ENCODE results near the gene GSK3B. TPM values are rescaled to one million over a fixed set of nuclear protein-coding genes. Genes with fewer than 3 reads are reported as not detected.

The GSK3B gene
- total and polyA plus RNA-seq, 2 donors from 2014 or later = 6.4 to 52.1 TPM

DNA sequence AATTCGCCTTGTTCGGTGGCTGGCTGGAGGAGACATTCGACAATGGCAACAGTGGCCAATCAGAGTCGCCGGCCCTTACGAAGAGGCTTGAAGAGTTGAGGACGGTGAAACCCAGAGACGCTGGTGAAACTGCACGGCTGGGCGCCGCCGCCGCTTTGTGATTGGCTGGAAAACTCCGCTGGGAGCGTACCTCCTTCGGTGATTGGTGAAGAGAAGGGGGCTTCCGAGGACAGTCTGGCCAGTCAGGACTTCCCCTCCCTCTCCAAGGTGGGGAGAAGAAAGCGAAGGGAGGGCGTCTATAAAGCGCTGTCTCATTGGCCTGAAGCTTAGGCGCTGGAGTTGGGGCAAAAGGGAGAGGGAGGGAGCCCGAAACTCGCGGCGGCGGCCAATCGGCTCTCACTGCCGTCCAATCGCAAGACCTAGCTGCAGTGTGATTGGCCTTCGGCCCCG is 554 bp upstream of the GSK3B start:
- peaks cover 0 to 5% (median 3%) of the 10 kb centered on the region in 3 donors for H3K4me1 ChIP-seq (ENCODE audit: control insufficient read depth in 2 of 3, insufficient read depth in 2 of 3, low read depth in 1 of 3, low read length in 3 of 3)
- H3K9me3 ChIP-seq (ENCODE audit: control insufficient read depth in 2 of 3, insufficient read depth in 1 of 3, low read length in 3 of 3) = no peaks in the 10 kb centered on the region
- DNase-seq (peak; percentile 99 to 100 (median 100)), FAIRE-seq (peak; percentile 99)
- peak overlapping the region in 2 of 3 donors; percentile 70 to 85 for H3K9ac ChIP-seq (ENCODE audit: low read length in 3 of 3)
- peak overlapping the region; percentile 99 to 100 for H3K27ac ChIP-seq (ENCODE audit: low read depth in 2 of 2, low read length in 2 of 2)
- TF ChIP-seq, protein P1, sequence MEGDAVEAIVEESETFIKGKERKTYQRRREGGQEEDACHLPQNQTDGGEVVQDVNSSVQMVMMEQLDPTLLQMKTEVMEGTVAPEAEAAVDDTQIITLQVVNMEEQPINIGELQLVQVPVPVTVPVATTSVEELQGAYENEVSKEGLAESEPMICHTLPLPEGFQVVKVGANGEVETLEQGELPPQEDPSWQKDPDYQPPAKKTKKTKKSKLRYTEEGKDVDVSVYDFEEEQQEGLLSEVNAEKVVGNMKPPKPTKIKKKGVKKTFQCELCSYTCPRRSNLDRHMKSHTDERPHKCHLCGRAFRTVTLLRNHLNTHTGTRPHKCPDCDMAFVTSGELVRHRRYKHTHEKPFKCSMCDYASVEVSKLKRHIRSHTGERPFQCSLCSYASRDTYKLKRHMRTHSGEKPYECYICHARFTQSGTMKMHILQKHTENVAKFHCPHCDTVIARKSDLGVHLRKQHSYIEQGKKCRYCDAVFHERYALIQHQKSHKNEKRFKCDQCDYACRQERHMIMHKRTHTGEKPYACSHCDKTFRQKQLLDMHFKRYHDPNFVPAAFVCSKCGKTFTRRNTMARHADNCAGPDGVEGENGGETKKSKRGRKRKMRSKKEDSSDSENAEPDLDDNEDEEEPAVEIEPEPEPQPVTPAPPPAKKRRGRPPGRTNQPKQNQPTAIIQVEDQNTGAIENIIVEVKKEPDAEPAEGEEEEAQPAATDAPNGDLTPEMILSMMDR (IDR thresholded peaks at IDR 0.05; ENCODE audit: borderline replicate concordance, extremely low read depth, insufficient read depth) = no peak
- H3K36me3 ChIP-seq (ENCODE audit: control insufficient read depth in 2 of 3, insufficient read depth in 3 of 3, low read length in 3 of 3) = no peaks in the 10 kb centered on the region
- no peaks in the 10 kb centered on the region for H3K27me3 ChIP-seq (ENCODE audit: control insufficient read depth, insufficient read depth, low read length)
- peak overlapping the region; percentile 80 to 93 (median 89) for H3K4me3 ChIP-seq (ENCODE audit: low read length in 3 of 3)
- intact Hi-C loops (cut with DNase I) = no loop called here

DNA sequence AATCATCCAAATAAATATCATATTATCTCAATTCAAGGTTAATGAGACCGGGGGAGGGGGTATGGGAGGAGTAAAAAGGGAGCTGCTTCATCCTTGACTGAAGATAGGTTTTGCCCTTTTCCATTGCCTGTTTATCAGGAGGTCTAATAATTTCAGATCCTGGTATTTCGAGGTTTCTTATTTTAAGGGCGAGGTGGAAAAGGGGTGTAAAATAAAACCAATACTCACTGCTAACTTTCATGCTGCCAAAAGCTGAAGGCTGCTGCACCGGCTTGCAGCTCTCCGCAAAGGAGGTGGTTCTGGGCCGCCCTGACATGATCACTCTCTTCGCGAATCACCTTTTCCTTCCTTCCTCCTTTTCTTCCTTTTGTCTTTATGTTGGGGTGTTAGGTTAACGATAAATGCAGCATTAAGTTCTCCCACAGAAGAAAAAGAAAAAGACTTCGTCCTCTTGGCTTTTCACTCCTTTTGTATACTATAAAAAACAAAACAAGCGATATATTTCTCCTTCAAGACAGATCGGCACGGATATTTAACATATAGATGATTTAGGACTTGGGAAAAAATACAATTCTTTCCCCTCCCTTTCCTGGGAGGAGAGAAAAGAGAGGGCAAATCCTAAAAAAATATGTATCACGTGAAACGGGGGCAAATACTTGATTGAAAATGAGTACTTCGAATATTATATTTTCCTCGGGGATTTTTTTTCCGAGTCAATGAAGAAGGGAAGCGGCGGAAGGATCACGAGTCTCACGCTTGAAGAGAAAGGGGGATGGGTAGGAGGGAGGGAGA is 932 bp downstream of the GSK3B start:
- intact Hi-C loops (cut with DNase I) = no loop called here

DNA sequence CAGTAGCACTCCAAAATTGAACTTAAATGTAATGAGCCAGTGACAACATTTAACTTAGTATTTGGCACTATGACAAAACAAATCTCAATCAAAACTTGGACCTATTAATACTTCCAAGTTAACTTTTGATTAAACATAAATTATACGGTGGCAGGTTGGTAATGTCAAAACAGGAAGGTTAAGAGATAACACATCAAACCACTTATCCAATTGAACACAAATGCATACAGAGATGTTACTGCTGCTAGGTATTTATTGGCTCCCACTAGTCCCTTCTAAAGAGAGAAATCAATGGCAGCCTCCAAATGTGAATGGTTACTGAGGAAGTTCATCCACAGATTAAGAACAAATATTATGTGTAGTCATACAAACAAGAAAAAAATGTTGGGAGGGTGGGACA is 1.8 kb downstream of the GSK3B start:
- Histone ChIP-seq H3K9ac (ENCODE audit: low read length in 3 of 3) (peak overlapping the region in 2 of 3 donors; percentile 84 to 86), H3K9me3 (ENCODE audit: control insufficient read depth in 2 of 3, insufficient read depth in 1 of 3, low read length in 3 of 3) (no peaks in the 10 kb centered on the region), H3K36me3 (ENCODE audit: control insufficient read depth in 2 of 3, insufficient read depth in 3 of 3, low read length in 3 of 3) (no peaks in the 10 kb centered on the region), H3K4me1 (ENCODE audit: control insufficient read depth in 2 of 3, insufficient read depth in 2 of 3, low read depth in 1 of 3, low read length in 3 of 3) (peaks cover 0 to 8% (median 5%) of the 10 kb centered on the region in 3 donors), H3K27me3 (ENCODE audit: control insufficient read depth, insufficient read depth, low read length) (no peaks in the 10 kb centered on the region), H3K4me3 (ENCODE audit: low read length in 3 of 3) (peak overlapping the region; percentile 71 to 92 (median 88)), H3K27ac (ENCODE audit: low read depth in 2 of 2, low read length in 2 of 2) (no peak overlapping the region)
- FAIRE-seq (no peak), DNase-seq (peak in 1 of 5 donors; percentile 26)
- TF ChIP-seq, protein P1 (IDR thresholded peaks at IDR 0.05; ENCODE audit: borderline replicate concordance, extremely low read depth, insufficient read depth) = no peak
- intact Hi-C loops (cut with DNase I) = no loop called here

More for the DNA sequence above, 932 bp downstream of the GSK3B start:
- peak overlapping the region; percentile 97 to 99 for H3K27ac ChIP-seq (ENCODE audit: low read depth in 2 of 2, low read length in 2 of 2)
- H3K4me1 ChIP-seq (ENCODE audit: control insufficient read depth in 2 of 3, insufficient read depth in 2 of 3, low read depth in 1 of 3, low read length in 3 of 3) = peaks cover 0 to 8% (median 5%) of the 10 kb centered on the region in 3 donors
- H3K36me3 ChIP-seq (ENCODE audit: control insufficient read depth in 2 of 3, insufficient read depth in 3 of 3, low read length in 3 of 3) = no peaks in the 10 kb centered on the region
- FAIRE-seq (no peak), DNase-seq (peak in 3 of 5 donors; percentile 18 to 95 (median 93))
- H3K4me3 ChIP-seq (ENCODE audit: low read length in 3 of 3) = peak overlapping the region; percentile 71 to 92 (median 88)
- H3K27me3 ChIP-seq (ENCODE audit: control insufficient read depth, insufficient read depth, low read length) = no peaks in the 10 kb centered on the region
- H3K9ac ChIP-seq (ENCODE audit: low read length in 3 of 3) = peak overlapping the region; percentile 66 to 86 (median 84)
- H3K9me3 ChIP-seq (ENCODE audit: control insufficient read depth in 2 of 3, insufficient read depth in 1 of 3, low read length in 3 of 3) = no peaks in the 10 kb centered on the region
- TF ChIP-seq, protein P1 (IDR thresholded peaks at IDR 0.05; ENCODE audit: borderline replicate concordance, extremely low read depth, insufficient read depth) = no peak

Measured in kidney (tissue), 14 donors.